Kidney (tissue), 14 donors: Measurements from ENCODE around the gene COL6A1. TPM values are rescaled to one million over a fixed set of nuclear protein-coding genes. Genes with fewer than 3 reads are reported as not detected.

Experiments
- DNase-seq, 5 donors: peaks; one replicate each; pipeline ENCODE4 v3.0.0-alpha.2; 2013 to 2020
- FAIRE-seq: peaks from 2 replicates; lab custom pipeline; 2012; peaks lifted over from hg19 to GRCh38; lab: Jason Lieb, UNC
- H3K27ac ChIP-seq, 2 donors: one replicate each; pipeline ENCODE4 v1.7.0; 2013; ENCODE audit warnings: low read depth in 2 of 2, low read length in 2 of 2, inconsistent platforms in 1 of 2
- H3K27me3 ChIP-seq: one replicate; pipeline ENCODE4 v1.7.1; 2013; ENCODE audit warnings: low read length, inconsistent platforms; ENCODE audit not compliant: control insufficient read depth, insufficient read depth
- H3K36me3 ChIP-seq, 3 donors: one replicate each; pipeline versions ENCODE4 v1.7.0 to v1.7.1; 2013; ENCODE audit warnings: low read length in 3 of 3, control low read depth in 1 of 3, inconsistent platforms in 1 of 3; ENCODE audit not compliant: insufficient read depth in 3 of 3, control insufficient read depth in 2 of 3
- H3K4me1 ChIP-seq, 3 donors: one replicate each; pipeline versions ENCODE4 v1.7.0 to v1.7.1; 2013; ENCODE audit warnings: low read length in 3 of 3, inconsistent platforms in 1 of 3, low read depth in 1 of 3; ENCODE audit not compliant: control insufficient read depth in 2 of 3, insufficient read depth in 2 of 3
- H3K4me3 ChIP-seq, 3 donors: one replicate each; pipeline versions ENCODE4 v1.7.0 to v1.8.1; 2013; ENCODE audit warnings: low read length in 3 of 3, control low read depth in 1 of 3, inconsistent platforms in 1 of 3
- H3K9ac ChIP-seq, 3 donors: one replicate each; pipeline versions ENCODE4 v1.7.0 to v1.7.1; 2013; ENCODE audit warnings: low read length in 3 of 3, control low read depth in 1 of 3, inconsistent platforms in 1 of 3
- H3K9me3 ChIP-seq, 3 donors: one replicate each; pipeline versions ENCODE4 v1.7.0 to v1.7.1; 2013; ENCODE audit warnings: low read length in 3 of 3, control low read depth in 1 of 3, inconsistent platforms in 1 of 3; ENCODE audit not compliant: control insufficient read depth in 2 of 3, insufficient read depth in 1 of 3
- CTCF ChIP-seq: IDR thresholded peaks from 3 replicates; pipeline ENCODE4 v1.5.1; 2012; ENCODE audit warnings: mild to moderate bottlenecking, moderate library complexity, borderline replicate concordance; ENCODE audit not compliant: insufficient read depth; ENCODE audit errors: extremely low read depth
- intact Hi-C: fragments of 100-400 bp; cut with DNase I; formaldehyde crosslinking; loops from one replicate; pipeline ENCODE4 v1.11.1; 2022
- polyA plus RNA-seq: library from polyadenylated mRNA; stranded (reverse); fragments of 350-450 nt; fragmentation: Illumina TruSeq; extraction: RNeasy Lipid Tissue Mini Kit (QIAGEN cat#74804); gene quantifications from one replicate; pipeline ENCODE4 v1.2.3, GENCODE V29; 2014; ENCODE audit warnings: low read depth, low replicate concordance; ENCODE audit not compliant: insufficient read depth
- total RNA-seq: library from RNA; stranded (reverse); fragmentation: NEBNext Ultra II Directional; extraction: Animal tissue kit (Norgen Biotek cat#: 25700); gene quantifications from one replicate; pipeline ENCODE4 v1.2.1, GENCODE V29; 2021
- donor health status: control.
- donor health status: control.
- donor health status: control.
- donor health status: control.
- donor health status: control.
- donor health status: DM: yes; HTN: yes; CAD: no.
- donor health status: Normal renal cell carcinoma (clear cell type).

The COL6A1 gene
- total and polyA plus RNA-seq, 2 donors from 2014 or later = 112 to 127 TPM

DNA sequence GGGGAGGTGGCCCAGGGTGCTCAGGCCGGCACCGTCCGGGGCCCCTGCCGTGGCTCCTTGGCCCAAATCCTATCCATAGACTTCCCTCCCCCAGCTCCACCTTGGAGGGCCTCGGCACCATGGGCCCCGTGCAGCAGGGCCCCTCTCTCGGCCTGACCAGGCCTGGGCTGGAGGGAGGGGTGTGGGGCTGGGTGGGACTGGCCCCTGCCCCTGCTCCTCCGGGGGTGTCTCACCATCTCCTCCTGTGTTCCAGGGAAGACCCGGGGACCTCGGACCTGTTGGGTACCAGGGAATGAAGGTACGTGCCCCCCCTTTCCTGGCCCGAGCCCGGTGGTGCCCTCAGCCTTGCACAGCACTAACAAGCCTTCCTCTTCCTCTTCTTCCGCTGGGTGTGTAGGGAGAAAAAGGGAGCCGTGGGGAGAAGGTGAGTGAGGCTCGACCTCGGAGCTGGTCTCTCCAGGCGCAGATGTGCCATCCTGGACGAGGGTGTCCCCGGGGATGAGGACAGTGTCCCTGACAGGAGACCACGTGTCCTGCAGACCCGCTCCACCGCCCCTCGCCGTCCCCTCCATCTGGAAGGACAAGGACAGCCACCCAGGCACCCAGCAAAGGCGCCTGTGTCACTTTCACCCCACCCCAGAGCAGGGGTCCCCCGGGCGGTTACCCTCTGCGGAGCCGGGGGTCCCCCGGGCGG lies 7.9 kb downstream of the COL6A1 start:
- Histone ChIP-seq H3K9ac (no peak overlapping the region), H3K4me3 (no peak overlapping the region), H3K4me1 (no peaks in the 10 kb centered on the region), H3K27me3 (no peaks in the 10 kb centered on the region), H3K27ac (no peak overlapping the region), H3K9me3 (no peaks in the 10 kb centered on the region), H3K36me3 (peaks cover 2 to 25% (median 4%) of the 10 kb centered on the region in 3 donors)
- TF ChIP-seq CTCF = no peak
- intact Hi-C loops = no loop called here
- DNase-seq (peak in 1 of 5 donors; percentile 77), FAIRE-seq (no peak)

GRCh38 chr21:45990049-45990711 lies 8.6 kb downstream of the COL6A1 start:
- Histone ChIP-seq H3K36me3 (peaks cover 1 to 21% (median 2%) of the 10 kb centered on the region in 3 donors), H3K4me3 (no peak overlapping the region), H3K27ac (no peak overlapping the region), H3K9ac (no peak overlapping the region), H3K9me3 (no peaks in the 10 kb centered on the region), H3K4me1 (no peaks in the 10 kb centered on the region), H3K27me3 (no peaks in the 10 kb centered on the region)
- DNase-seq (peak in 2 of 5 donors; percentile 43 to 78), FAIRE-seq (no peak)
- no peak for TF ChIP-seq CTCF
- intact Hi-C loops = no loop called here

DNA sequence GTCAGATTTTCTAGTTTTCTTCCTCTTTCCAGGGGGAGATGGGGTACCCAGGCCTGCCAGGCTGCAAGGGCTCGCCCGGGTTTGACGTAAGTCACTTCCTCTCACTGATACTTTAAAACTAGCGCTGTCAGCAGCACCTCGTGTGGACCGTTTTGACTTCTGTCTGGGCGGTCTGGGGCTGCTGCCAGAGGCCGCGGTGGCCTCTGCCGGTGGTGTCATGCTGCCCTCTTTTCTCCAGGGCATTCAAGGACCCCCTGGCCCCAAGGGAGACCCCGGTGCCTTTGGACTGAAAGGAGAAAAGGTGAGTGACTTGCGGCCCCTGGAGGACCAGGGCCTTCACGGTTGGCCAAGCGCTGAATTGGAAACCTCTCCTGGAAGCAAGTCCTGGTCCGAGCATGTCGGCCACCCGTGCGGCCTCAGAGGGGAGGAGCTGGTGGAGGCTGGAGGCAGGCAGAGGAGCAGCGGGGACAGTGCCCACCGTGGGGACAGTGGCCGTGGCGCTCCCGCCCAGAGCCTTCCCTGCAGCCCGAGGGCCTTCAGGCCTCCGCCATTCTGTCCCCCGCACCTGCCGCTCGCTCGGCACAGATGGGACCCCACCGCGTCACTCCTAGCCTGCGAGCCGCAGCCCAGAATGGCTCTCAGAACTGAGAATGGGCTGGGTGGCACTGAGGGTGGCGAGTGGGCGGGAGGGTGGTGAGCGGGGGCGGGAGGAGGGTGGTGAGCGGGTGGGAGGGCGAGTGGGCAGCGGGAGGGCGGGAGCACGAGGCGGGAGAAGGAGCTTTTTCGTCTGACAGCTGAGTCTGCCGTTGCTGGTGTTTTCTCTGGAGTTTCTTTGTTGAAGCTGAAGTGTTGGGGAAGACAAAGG lies 9.4 kb downstream of the COL6A1 start:
- no peak overlapping the region for H3K27ac ChIP-seq
- DNase-seq (peak in 2 of 5 donors; percentile 28 to 60), FAIRE-seq (no peak)
- H3K27me3 ChIP-seq = no peaks in the 10 kb centered on the region
- H3K36me3 ChIP-seq = peaks cover 0 to 14% (median 2%) of the 10 kb centered on the region in 3 donors
- H3K4me1 ChIP-seq = no peaks in the 10 kb centered on the region
- no peaks in the 10 kb centered on the region for H3K9me3 ChIP-seq
- intact Hi-C loops = no loop called here
- H3K9ac ChIP-seq = no peak overlapping the region
- no peak for TF ChIP-seq CTCF
- no peak overlapping the region for H3K4me3 ChIP-seq
